ENCODE measurements around the gene TAS2R38. TPM values are rescaled to one million over a fixed set of nuclear protein-coding genes. Genes with fewer than 3 reads are reported as not detected.

Gene TAS2R38
- total RNA-seq, result not detected
- polyA plus RNA-seq (ENCODE audit: insufficient read length in 2 of 2), result not detected
- long read RNA-seq, donor 1, result 0 reads
- long read RNA-seq, donor 2, result 0 reads
- long read RNA-seq, donor 3, result 0 reads
- long read RNA-seq, donor 4, result 0 reads

DNA sequence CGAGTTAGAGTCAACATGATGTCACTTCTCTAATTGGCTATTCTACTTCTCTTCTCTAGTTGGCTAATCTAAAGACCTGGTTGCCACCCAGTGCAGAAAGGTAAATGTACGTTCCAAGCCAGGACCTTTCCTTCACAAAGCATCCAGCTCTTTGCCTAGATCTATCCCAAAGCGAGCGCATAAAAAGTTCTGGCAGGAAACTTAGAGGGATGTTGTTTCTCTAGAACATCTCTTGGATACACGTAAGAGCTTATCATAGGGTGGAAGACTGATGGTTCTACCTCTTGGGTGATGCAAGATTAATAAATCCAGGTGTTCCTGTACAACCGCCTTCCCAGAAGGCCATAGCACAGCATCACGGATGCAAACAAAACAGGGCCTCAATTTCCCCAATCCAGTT is at the start of gene TAS2R38:
Gene TAS2R38, minus strand, starts transcription at position 101 of the 400 bp plus-strand sequence. Its CDS starts 84 bp downstream, at position 17.
- no peak within 1 kb of the TSS for H3K27ac ChIP-seq (ENCODE audit: low read depth, low read length)
- WGBS (ENCODE audit: insufficient coverage), result 82% methylated on average over 2 of the region's 7 CpGs
- H3K36me3 ChIP-seq (ENCODE audit: control insufficient read depth, insufficient read depth, low read length), result no peaks in the 10 kb centered on the region
- no peak for DNase-seq (ENCODE audit: low read depth in 4 of 6, low spot score in 6 of 6)
- H3K4me3 ChIP-seq (ENCODE audit: low read depth, low read length), result no peak within 1 kb of the TSS
- H3K9me3 ChIP-seq (ENCODE audit: control insufficient read depth, insufficient read depth, low read length), result no peaks in the 10 kb centered on the region
- H3K27me3 ChIP-seq (ENCODE audit: control insufficient read depth, insufficient read depth, low read length), result no peaks in the 10 kb centered on the region
- H3K4me1 ChIP-seq (ENCODE audit: control insufficient read depth, insufficient read depth, low read length), result peaks cover 6% of the 10 kb centered on the region

DNA sequence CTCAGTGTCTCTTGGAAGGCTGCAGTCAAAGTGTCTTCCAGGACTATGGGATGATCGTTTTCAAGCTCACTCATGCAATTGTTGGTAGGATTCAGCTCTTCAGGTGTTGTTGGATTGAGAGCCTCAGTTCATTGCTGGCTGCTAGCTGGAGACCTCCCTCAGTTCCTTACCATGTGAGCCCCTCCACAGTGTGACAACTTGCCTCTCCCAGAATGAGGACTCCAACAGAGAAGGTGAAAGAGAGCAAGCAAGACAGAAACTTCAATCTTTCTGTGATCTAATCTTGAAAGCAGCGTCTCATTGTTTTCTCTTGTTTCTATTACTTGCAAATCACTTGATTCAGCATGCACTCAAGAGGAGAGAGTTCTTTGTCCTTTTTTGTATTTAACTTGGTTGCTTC is 44.6 kb upstream of the TAS2R38 start:
- H3K9me3 ChIP-seq (ENCODE audit: control insufficient read depth, insufficient read depth, low read length), result no peaks in the 10 kb centered on the region
- no peaks in the 10 kb centered on the region for H3K4me1 ChIP-seq (ENCODE audit: control insufficient read depth, insufficient read depth, low read length)
- H3K4me3 ChIP-seq (ENCODE audit: low read depth, low read length), result no peak overlapping the region
- 67% methylated on average over 1 of the region's 2 CpGs for WGBS (ENCODE audit: insufficient coverage)
- no peak for DNase-seq (ENCODE audit: low read depth in 4 of 6, low spot score in 6 of 6)
- H3K27ac ChIP-seq (ENCODE audit: low read depth, low read length), result no peak overlapping the region
- H3K36me3 ChIP-seq (ENCODE audit: control insufficient read depth, insufficient read depth, low read length), result no peaks in the 10 kb centered on the region
- no peaks in the 10 kb centered on the region for H3K27me3 ChIP-seq (ENCODE audit: control insufficient read depth, insufficient read depth, low read length)

DNA sequence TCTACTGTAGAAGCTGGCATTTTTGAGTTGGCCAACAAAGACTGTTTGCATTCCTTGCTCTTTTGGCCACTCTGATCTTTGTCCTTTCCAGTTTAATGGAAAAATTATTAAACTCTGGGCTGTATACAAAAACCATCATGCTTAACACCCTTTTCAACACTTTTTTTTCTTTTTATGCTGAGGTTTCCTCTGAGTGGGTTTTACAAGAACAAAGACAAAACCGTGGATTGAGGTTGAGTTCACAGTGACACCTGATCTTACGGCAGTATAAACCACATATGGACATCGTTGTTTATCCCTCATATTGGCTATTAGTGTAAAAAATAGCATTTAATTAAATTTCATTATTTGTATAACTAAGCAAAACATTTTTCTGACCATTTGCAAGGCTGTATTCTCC is 43.9 kb upstream of the TAS2R38 start:
- WGBS (ENCODE audit: insufficient coverage), result no CpG with 5 or more reads among the region's 3 CpGs
- no peak for DNase-seq (ENCODE audit: low read depth in 4 of 6, low spot score in 6 of 6)
- Histone ChIP-seq H3K4me3 (ENCODE audit: low read depth, low read length) (no peak overlapping the region), H3K27me3 (ENCODE audit: control insufficient read depth, insufficient read depth, low read length) (no peaks in the 10 kb centered on the region), H3K9me3 (ENCODE audit: control insufficient read depth, insufficient read depth, low read length) (no peaks in the 10 kb centered on the region), H3K27ac (ENCODE audit: low read depth, low read length) (no peak overlapping the region), H3K36me3 (ENCODE audit: control insufficient read depth, insufficient read depth, low read length) (no peaks in the 10 kb centered on the region), H3K4me1 (ENCODE audit: control insufficient read depth, insufficient read depth, low read length) (no peaks in the 10 kb centered on the region)

DNA sequence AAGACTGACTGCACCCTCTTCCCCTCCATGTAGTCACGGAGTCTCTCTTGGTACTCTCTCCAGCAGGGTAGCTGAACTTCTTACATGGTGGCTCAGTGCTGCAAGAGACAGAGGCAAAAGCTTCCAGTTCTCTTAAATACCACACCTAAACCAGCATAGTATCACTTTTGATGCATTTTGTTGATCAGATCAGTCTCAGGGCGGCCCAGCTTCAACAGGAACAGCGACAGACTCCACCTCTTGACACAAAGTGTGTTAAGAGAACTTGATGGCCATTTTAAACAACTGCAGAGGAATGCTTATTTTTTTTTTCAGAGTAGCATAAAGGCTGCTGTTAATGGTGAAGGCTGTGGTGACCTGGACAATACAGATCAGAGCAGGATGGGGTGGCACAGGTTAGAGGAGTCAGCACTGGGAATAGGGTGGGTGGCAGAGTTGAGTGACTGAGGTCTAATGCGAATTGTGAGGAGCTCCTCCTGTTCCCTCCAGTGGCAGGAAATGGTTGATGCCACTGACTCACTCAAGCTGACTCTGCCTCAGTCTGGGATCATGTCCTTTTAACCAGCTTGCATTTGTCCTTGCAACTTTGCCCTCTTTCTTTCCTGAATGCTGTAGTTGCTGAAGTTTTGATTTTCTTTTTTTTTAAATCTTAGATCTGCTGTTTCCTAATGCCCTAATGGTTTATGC is 39.4 kb upstream of the TAS2R38 start:
- H3K27me3 ChIP-seq (ENCODE audit: control insufficient read depth, insufficient read depth, low read length), result no peaks in the 10 kb centered on the region
- WGBS (ENCODE audit: insufficient coverage), result 89% methylated on average over 4 of the region's 4 CpGs
- H3K4me1 ChIP-seq (ENCODE audit: control insufficient read depth, insufficient read depth, low read length), result no peaks in the 10 kb centered on the region
- no peak overlapping the region for H3K27ac ChIP-seq (ENCODE audit: low read depth, low read length)
- DNase-seq (ENCODE audit: low read depth in 4 of 6, low spot score in 6 of 6), result no peak
- H3K36me3 ChIP-seq (ENCODE audit: control insufficient read depth, insufficient read depth, low read length), result no peaks in the 10 kb centered on the region
- H3K9me3 ChIP-seq (ENCODE audit: control insufficient read depth, insufficient read depth, low read length), result no peaks in the 10 kb centered on the region
- H3K4me3 ChIP-seq (ENCODE audit: low read depth, low read length), result no peak overlapping the region

DNA sequence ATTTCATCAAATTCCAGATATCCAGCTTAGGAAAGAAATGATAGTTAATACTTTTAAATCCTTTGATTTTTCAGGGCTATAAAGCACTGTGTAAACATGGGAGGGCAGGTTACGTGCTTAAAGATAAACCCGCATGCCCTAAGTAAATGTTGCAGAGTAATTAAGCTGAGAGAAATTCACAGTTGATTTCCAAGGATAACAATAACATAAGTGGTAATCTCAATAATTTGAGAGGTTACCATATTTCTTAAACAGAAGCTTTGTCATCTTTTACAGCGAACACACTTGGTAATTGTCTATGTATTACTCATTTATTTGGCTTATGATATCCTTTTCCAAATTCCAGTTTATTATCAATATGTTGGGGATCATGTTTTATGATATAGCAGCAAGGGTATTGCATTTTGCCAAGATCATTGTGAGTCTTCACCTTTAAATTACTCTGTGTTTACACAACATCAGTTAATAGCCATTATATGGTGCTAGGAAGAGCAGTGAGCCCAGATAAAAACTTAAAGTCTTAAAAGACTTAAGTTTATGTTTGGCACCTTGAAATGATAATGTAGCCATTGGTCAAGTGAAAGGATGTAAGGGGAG is 37.5 kb upstream of the TAS2R38 start:
- no peak for DNase-seq (ENCODE audit: low read depth in 4 of 6, low spot score in 6 of 6)
- Histone ChIP-seq H3K9me3 (ENCODE audit: control insufficient read depth, insufficient read depth, low read length) (no peaks in the 10 kb centered on the region), H3K4me3 (ENCODE audit: low read depth, low read length) (no peak overlapping the region), H3K4me1 (ENCODE audit: control insufficient read depth, insufficient read depth, low read length) (no peaks in the 10 kb centered on the region), H3K36me3 (ENCODE audit: control insufficient read depth, insufficient read depth, low read length) (no peaks in the 10 kb centered on the region), H3K27me3 (ENCODE audit: control insufficient read depth, insufficient read depth, low read length) (no peaks in the 10 kb centered on the region), H3K27ac (ENCODE audit: low read depth, low read length) (no peak overlapping the region)
- WGBS (ENCODE audit: insufficient coverage), result no CpG with 5 or more reads among the region's 3 CpGs

DNA sequence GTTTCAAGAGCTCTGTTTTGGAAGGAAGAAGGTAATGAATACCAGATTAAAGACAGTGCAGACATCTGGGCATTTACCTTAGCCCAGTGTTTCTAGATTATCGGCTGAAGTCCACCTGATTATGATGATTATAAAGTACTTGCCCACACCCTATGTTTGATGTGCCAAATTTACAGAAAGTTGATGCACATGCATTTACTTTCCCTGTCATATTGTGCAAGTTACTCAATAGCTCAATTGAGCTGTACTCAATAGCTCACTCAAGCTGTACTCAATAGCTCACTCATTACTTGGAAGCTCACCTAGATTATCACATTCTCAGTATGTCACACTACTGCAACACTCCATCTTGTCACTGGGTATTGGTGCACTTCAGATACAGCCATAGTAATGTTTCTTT is 35.6 kb upstream of the TAS2R38 start:
- no peak overlapping the region for H3K27ac ChIP-seq (ENCODE audit: low read depth, low read length)
- H3K36me3 ChIP-seq (ENCODE audit: control insufficient read depth, insufficient read depth, low read length), result no peaks in the 10 kb centered on the region
- no peaks in the 10 kb centered on the region for H3K9me3 ChIP-seq (ENCODE audit: control insufficient read depth, insufficient read depth, low read length)
- no peak overlapping the region for H3K4me3 ChIP-seq (ENCODE audit: low read depth, low read length)
- no peak for DNase-seq (ENCODE audit: low read depth in 4 of 6, low spot score in 6 of 6)
- no peaks in the 10 kb centered on the region for H3K4me1 ChIP-seq (ENCODE audit: control insufficient read depth, insufficient read depth, low read length)
- WGBS (ENCODE audit: insufficient coverage), result 80% methylated on average over 1 of the region's 1 CpG
- H3K27me3 ChIP-seq (ENCODE audit: control insufficient read depth, insufficient read depth, low read length), result no peaks in the 10 kb centered on the region

DNA sequence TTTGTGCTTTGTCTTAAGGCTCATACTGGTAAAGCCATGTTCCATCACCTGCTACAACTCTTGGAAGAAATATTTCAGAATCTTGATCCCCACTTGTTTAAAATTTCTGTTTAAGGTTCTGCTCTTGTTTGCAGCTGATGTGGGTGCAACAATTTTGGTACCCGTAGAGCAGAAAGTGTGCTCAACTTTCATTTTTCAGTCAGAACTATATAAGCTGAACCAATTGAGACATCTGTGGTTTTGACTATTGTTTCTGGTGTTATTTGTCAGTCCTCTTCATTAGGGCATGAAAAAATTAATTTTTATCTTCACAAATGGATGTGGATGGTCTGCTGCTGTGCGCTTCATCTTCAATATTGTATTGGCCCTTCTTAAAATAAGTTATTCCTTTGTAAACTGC is 33.0 kb upstream of the TAS2R38 start:
- H3K4me1 ChIP-seq (ENCODE audit: control insufficient read depth, insufficient read depth, low read length), result no peaks in the 10 kb centered on the region
- no peaks in the 10 kb centered on the region for H3K9me3 ChIP-seq (ENCODE audit: control insufficient read depth, insufficient read depth, low read length)
- no peak overlapping the region for H3K27ac ChIP-seq (ENCODE audit: low read depth, low read length)
- H3K4me3 ChIP-seq (ENCODE audit: low read depth, low read length), result no peak overlapping the region
- no CpG with 5 or more reads among the region's 2 CpGs for WGBS (ENCODE audit: insufficient coverage)
- no peaks in the 10 kb centered on the region for H3K27me3 ChIP-seq (ENCODE audit: control insufficient read depth, insufficient read depth, low read length)
- H3K36me3 ChIP-seq (ENCODE audit: control insufficient read depth, insufficient read depth, low read length), result no peaks in the 10 kb centered on the region
- DNase-seq (ENCODE audit: low read depth in 4 of 6, low spot score in 6 of 6), result no peak

DNA sequence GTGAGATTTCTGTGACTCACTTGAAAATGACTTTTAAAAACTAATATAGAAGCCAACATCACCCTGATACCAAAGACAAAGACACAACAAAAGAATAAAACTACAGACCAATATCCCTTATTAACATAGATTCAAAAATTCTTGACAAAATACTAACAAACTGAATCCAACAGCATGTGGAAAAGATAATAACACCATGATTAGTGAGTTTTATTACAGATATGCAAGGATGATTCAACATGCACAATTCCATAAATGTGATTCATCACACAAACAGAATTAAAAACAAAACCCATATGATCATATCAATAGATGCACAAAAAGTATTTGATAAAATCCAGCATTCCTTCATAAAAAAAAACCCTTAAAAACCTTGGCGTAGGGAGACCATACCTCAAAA is 28.6 kb upstream of the TAS2R38 start:
- H3K27me3 ChIP-seq (ENCODE audit: control insufficient read depth, insufficient read depth, low read length), result no peaks in the 10 kb centered on the region
- H3K4me1 ChIP-seq (ENCODE audit: control insufficient read depth, insufficient read depth, low read length), result no peaks in the 10 kb centered on the region
- no peak overlapping the region for H3K27ac ChIP-seq (ENCODE audit: low read depth, low read length)
- no peaks in the 10 kb centered on the region for H3K9me3 ChIP-seq (ENCODE audit: control insufficient read depth, insufficient read depth, low read length)
- 100% methylated on average over 1 of the region's 1 CpG for WGBS (ENCODE audit: insufficient coverage)
- no peak overlapping the region for H3K4me3 ChIP-seq (ENCODE audit: low read depth, low read length)
- DNase-seq (ENCODE audit: low read depth in 4 of 6, low spot score in 6 of 6), result no peak
- no peaks in the 10 kb centered on the region for H3K36me3 ChIP-seq (ENCODE audit: control insufficient read depth, insufficient read depth, low read length)

DNA sequence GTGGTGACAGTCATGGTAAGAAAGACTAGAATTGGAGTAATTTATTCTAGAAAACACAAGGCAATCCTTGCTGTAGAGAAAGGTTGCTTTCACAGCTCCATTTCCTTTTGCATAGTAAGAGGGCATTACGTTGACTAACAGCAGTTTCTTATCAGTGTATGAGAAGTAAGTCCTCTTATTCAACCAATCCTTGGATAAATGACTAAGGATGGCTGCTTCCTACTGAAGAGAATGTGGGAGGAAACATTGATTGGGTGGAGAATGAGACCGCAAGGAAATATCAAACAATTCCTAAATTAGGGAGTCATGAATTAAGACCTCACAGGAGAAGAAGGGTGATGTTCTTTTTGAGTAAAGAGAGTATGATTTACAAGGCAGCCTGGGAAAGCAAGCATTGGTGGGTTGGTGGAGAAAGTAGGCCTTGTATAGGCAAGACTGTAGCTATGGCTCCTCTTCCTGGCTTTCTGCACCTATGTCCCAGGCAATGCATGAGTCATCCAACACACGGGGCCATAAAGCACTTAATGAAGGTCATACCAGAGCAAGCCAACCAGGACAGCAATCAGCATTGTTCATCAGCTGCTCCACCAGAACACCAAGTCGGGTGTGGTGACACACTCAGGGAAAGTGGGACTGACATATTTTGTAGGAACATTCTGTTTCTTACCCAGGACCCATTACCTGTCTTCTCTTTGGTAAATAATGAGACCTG is 27.7 kb upstream of the TAS2R38 start:
- no peak overlapping the region for H3K27ac ChIP-seq (ENCODE audit: low read depth, low read length)
- no peaks in the 10 kb centered on the region for H3K9me3 ChIP-seq (ENCODE audit: control insufficient read depth, insufficient read depth, low read length)
- DNase-seq (ENCODE audit: low read depth in 4 of 6, low spot score in 6 of 6), result no peak
- H3K4me1 ChIP-seq (ENCODE audit: control insufficient read depth, insufficient read depth, low read length), result no peaks in the 10 kb centered on the region
- no peaks in the 10 kb centered on the region for H3K36me3 ChIP-seq (ENCODE audit: control insufficient read depth, insufficient read depth, low read length)
- H3K4me3 ChIP-seq (ENCODE audit: low read depth, low read length), result no peak overlapping the region
- H3K27me3 ChIP-seq (ENCODE audit: control insufficient read depth, insufficient read depth, low read length), result no peaks in the 10 kb centered on the region
- 91% methylated on average over 1 of the region's 4 CpGs for WGBS (ENCODE audit: insufficient coverage)
